ENCODE data around the gene ATXN7L3.

ATXN7L3 gene

DNA sequence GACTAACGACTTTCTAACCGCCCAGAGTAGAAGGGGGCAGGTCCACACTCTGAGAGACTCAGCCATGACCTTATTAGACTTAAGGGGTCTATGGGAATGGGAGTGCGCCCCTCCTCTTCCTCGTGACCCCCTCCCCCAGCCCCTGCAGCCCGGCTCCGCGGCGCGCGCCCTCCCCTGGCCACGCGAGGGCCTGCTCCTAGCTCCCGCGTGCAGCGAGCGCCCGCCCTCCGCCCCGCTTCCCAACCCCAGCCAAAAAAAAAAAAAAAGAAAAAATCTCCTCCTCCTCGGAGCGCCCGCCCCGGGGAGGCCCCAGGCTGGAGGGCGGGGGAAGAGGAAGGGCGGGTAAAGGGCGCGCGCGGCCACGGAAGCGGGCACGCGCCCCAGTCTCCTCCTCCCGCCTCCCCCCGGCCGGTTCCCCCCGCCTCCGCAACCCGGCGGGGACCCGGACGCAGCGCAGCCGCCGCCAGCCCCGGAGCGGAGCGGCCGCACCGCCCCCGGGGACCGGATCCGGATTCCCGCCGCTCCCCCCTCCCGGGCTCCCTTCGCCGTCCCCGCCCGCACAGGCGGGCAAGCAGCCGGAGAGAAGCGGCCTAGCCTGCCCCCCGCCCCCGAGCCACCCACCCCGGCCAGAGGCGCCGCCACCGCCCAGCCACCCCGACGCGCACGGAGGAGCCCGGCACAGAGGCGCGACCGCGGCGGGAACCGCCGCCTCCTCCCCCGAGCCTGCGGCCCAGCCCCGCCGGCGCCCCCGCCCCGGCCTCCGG lies 18.8 kb upstream of the ATXN7L3 start:
- DNase-seq (peak; percentile 91), ATAC-seq (peak; percentile 44)

- no peak for ATAC-seq
- DNase-seq, result no peak
Measured at GRCh38 chr17:44217738-44218343, 18.2 kb upstream of the ATXN7L3 start.

DNA sequence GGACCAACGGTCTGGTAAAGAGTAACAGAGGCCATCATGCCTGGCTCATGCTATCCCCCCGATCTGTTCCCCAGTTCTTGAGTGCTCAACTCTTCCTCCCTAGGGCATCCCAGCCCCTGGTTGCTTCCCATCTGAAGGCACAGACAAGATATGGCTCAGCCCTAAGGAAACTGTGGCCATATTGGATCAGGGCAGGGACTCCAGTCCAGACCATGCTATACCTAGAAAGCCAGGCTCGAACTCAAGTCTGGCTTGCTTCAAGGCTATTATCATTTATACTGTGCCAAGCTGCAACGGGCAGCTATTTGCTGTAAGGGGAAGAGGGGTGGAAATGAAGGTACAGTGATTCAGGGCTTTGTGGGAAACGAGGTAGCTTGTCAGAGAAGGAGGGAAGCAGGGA lies 17.0 kb upstream of the ATXN7L3 start:
- DNase-seq (peak; percentile 26), ATAC-seq (no peak)

- peak; percentile 60 for DNase-seq
Measured at GRCh38 chr17:44216173-44216572, 16.5 kb upstream of the ATXN7L3 start.

GRCh38 chr17:44214896-44215295 lies 15.2 kb upstream of the ATXN7L3 start:
- DNase-seq, result no peak

More at GRCh38 chr17:44216173-44216572, 16.5 kb upstream of the ATXN7L3 start:
- ATAC-seq, result no peak

GRCh38 chr17:44214230-44214494 lies 14.5 kb upstream of the ATXN7L3 start:
- DNase-seq (no peak), ATAC-seq (no peak)

More at GRCh38 chr17:44214896-44215295, 15.2 kb upstream of the ATXN7L3 start:
- ATAC-seq, result no peak

- DNase-seq, result no peak
Measured at GRCh38 chr17:44213403-44214229, 13.9 kb upstream of the ATXN7L3 start.

GRCh38 chr17:44212507-44213402 lies 13.1 kb upstream of the ATXN7L3 start:
- ATAC-seq (no peak), DNase-seq (no peak)

More at GRCh38 chr17:44213403-44214229, 13.9 kb upstream of the ATXN7L3 start:
- ATAC-seq, result no peak

DNA sequence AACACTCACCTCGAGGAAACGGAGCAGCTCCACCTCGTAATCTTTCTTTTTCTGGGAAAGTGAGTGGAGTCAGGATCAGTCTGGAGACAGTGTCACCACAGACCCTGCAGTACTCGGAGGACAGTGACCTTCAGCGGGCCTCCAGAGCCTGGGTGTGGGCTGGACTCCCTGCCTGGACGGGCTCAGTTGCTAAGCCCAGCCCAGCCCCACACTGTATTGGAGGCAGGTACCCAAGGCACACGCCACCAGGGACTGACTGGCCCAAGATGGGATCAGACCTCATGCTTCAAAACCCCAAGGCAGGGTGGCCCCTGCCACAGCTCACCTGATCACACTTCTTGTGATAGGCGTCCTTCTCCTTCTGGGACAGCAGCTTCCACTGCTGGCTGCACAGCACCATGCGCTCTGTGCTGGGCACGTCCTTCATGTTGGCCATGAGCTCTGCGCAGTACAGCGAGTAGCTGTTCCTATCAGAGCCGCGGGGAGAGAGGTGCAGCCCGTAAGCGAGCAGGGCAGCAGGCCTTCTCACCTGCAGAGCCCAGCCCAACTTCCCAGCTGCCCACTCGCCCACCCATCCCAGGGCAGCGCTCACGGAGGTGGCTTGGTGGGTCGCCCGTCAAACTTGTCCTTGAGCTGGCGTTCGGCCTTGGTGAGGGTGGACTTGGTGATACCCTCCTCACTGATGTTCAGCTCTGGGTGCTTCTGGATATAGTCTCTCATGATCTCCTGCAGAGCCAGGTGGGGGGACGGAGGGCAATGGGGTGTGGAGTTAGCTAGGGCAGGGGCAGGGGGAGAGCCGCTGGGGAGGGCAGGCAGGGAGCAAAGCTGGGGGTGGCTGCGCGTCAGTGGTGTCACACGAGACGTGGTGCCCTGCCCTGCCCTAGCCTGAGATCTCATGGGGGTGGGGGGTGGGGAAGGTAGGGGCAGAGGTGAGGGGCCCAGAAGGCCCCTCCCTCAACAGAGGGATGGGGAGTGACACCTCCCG lies 11.9 kb upstream of the ATXN7L3 start:
- no peak for DNase-seq
- no peak for ATAC-seq

DNA sequence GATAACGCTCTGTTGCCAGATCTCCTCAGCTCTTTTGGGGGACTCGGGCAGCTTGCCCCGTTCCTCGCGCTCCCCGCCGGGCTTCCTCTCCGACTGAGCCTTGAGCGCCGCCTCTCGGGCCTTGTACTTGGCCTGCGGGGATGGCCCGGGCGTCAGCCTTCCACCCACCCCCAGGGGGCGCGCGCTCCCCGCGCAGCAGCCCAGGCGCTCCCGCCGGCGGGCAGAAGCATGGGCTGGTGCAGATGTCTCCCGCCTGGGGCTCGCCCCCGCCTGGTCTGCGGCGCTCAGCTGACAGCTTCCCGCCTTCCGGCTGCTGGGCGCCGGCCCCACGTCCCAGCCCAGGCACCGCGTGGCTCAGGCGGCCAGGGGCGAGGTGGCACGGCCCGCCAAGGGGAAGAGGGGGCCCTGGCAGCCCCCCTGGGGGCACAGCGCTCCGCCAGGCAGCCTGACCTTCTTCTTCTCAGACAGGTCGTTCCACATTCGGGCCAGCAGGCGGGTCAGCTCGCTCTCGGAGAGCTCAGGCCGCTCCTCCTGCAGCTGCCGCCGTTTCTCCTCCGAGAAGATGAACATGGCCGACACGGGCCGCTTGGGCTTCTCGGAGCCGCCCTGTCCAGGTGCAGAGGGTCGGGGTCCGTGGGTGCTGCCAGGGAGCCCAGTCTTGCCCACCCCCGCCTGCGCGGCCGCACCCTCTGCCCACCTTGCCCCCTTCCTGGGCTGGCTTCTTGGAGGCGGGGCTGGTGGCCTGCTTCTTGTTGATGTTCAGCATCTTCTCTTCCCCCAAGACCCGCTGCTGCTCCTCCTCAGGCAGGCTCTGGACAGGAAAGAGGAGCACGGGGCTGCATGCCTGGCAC lies 10.9 kb upstream of the ATXN7L3 start:
- ATAC-seq, result peak; percentile 92

DNA sequence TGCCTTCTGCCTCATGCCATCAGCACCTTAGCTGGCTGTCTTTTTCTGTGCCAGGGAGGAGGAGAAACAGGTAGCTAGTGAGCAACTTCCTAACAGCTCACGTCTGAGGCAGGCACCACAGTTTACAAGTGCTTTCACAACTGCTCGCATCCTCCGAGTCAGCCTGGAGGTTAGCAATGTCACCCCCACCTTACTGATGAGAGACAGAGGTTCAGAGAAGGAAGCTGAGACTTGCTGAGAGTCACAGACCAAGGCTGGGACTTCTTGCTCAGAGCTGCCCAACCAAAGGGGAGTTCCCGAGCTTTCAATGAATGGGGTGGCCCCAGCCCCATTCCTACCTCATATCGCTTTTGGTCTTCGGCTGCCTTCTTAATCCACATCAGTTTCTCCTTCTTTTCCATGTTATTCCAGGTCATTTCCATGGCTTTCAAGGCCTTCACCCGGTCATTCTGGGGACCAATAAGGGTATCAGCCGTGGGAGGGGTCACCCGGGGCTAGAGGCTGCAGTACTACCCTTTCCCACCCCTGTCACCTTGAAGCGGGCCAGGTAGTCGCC lies 10.2 kb upstream of the ATXN7L3 start:
- DNase-seq (peak; percentile 62), ATAC-seq (peak; percentile 69)

More for the DNA sequence above, 10.9 kb upstream of the ATXN7L3 start:
- DNase-seq, result peak; percentile 94

GRCh38 chr17:44207743-44208142 lies 8.1 kb upstream of the ATXN7L3 start:
- no peak for DNase-seq
- ATAC-seq, result no peak

- DNase-seq (no peak), ATAC-seq (no peak)
Measured at GRCh38 chr17:44207319-44207718, 7.6 kb upstream of the ATXN7L3 start.

DNA sequence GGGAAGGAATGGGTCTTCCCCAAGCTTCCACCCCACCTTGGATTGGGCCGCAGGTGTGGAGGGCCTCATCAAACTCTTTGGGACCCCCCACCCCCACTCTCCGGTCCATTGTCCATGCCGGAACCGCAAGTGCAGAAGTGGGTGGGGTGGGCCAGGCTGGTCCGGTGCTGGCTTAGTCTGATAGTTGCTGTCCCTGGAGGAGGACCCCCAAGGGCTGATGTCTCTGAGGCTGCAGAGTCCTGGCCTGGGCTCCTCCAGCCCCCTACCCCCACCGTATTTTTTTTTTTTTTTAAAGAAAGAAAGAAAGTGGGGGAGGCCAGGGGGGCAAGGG lies 7.1 kb upstream of the ATXN7L3 start:
- ATAC-seq, result no peak

GRCh38 chr17:44205962-44206824 lies 6.5 kb upstream of the ATXN7L3 start:
- DNase-seq, result no peak
- no peak for ATAC-seq

More for the DNA sequence above, 7.1 kb upstream of the ATXN7L3 start:
- DNase-seq, result no peak

GRCh38 chr17:44204441-44204882 lies 4.8 kb upstream of the ATXN7L3 start:
- DNase-seq (no peak), ATAC-seq (no peak)

DNA sequence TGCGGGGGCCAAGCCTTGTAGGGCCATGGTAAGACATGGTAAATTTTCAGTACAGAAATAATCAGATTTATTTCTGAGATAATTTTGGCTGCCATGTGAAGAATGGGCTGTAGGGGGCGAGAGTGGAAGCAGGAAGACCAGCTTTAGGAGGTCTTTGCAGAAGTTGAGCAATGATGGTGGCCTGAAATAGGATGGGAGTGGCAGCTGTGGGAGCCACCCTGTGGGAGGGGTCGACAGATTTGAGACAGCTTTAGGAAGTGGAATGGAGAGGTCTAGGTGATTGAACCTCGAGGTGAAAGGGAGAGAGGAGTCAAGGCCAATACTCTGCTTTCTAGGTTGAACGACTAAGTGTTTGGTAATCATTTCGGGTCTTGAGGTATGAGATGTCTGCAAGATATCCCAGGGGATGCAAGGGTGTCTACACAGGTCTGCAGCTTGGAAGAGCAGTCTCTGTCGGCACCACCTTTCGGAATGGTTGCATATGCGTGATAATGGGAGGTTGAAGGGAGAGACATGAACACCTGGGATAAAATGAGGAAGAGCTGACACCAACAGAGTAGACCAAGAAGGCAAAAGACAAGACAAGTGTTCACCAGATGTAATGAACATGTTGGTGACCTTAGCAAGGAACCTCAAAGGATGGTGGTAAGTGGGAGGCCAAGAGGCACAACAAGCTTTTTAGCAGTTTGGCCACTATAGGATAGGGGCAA lies 4.2 kb upstream of the ATXN7L3 start:
- ATAC-seq, result no peak
- peak; percentile 74 for DNase-seq

DNA sequence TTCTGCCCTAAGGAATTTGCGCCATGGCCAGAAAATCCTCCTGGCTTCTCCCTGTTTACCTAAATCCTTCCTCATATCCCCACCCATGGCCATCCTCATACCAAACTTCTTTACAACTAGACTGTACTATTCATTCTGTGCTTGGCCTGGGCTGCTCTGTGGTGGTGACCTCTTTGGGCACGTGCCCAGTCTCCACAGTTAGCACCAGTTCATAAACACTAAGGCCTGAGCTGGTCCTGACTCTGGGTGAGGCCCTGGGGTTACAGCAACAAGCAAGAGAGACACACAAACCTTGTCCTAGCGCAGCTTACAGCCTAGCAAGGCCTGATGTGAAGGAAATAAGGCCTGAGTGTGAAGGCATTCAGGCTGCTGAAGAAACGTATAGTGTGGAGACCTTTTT lies 3.1 kb upstream of the ATXN7L3 start:
- ATAC-seq (no peak), DNase-seq (no peak)

All from stimulated activated naive CD8-positive, alpha-beta T cell treated with anti-CD3 and anti-CD28 coated beads, Interleukin-15, Interleukin-2, amounts not matched to agents 100 U/mL and 50 U/mL, for 24 hours (primary cell).